Stimulated activated CD4-positive, alpha-beta T cell treated with anti-CD3 and anti-CD28 coated beads, Interleukin-1b, Interleukin-23, amount 100 ng/mL, for 4 hours (primary cell): ENCODE data around the gene CACNG5.

Source experiments
- DNase-seq, 2 donors: peaks; one replicate each; pipeline ENCODE4 v3.0.0-alpha.2; 2020; ENCODE audit warnings: low read depth in 2 of 2

Gene CACNG5

GRCh38 chr17:66834919-66835454 is at the start of gene CACNG5:
CACNG5 (plus strand) TSS chr17:66835117; CDS start chr17:66877333, 42,216 bp downstream.
- no peak for DNase-seq

- DNase-seq: no peak
Observed at GRCh38 chr17:66786107-66786506, 48.8 kb upstream of the CACNG5 start.

GRCh38 chr17:66787914-66788313 is 47.0 kb upstream of the CACNG5 start:
- DNase-seq: no peak

- DNase-seq: no peak
Observed at GRCh38 chr17:66789093-66789492, 45.8 kb upstream of the CACNG5 start.

- no peak for DNase-seq
Observed at GRCh38 chr17:66789961-66790437, 44.9 kb upstream of the CACNG5 start.

- DNase-seq: no peak
Observed at GRCh38 chr17:66790501-66791061, 44.3 kb upstream of the CACNG5 start.

GRCh38 chr17:66791347-66791746 is 43.6 kb upstream of the CACNG5 start:
- no peak for DNase-seq

GRCh38 chr17:66793814-66794213 is 41.1 kb upstream of the CACNG5 start:
- no peak for DNase-seq

- no peak for DNase-seq
Observed at GRCh38 chr17:66795486-66795885, 39.4 kb upstream of the CACNG5 start.

GRCh38 chr17:66799849-66800537 is 34.9 kb upstream of the CACNG5 start:
- no peak for DNase-seq

GRCh38 chr17:66803474-66803951 is 31.4 kb upstream of the CACNG5 start:
- no peak for DNase-seq

- DNase-seq: no peak
Observed at GRCh38 chr17:66805567-66805966, 29.4 kb upstream of the CACNG5 start.

GRCh38 chr17:66807182-66807581 is 27.7 kb upstream of the CACNG5 start:
- DNase-seq: no peak

- no peak for DNase-seq
Observed at GRCh38 chr17:66809408-66809807, 25.5 kb upstream of the CACNG5 start.

- DNase-seq: no peak
Observed at GRCh38 chr17:66810951-66811682, 23.8 kb upstream of the CACNG5 start.

GRCh38 chr17:66811683-66812054 is 23.2 kb upstream of the CACNG5 start:
- no peak for DNase-seq

GRCh38 chr17:66812571-66812970 is 22.3 kb upstream of the CACNG5 start:
- DNase-seq: no peak

GRCh38 chr17:66813296-66813695 is 21.6 kb upstream of the CACNG5 start:
- no peak for DNase-seq

- DNase-seq: no peak
Observed at GRCh38 chr17:66814026-66814425, 20.9 kb upstream of the CACNG5 start.

GRCh38 chr17:66814570-66814969 is 20.3 kb upstream of the CACNG5 start:
- DNase-seq: no peak

- DNase-seq: no peak
Observed at GRCh38 chr17:66817750-66818149, 17.2 kb upstream of the CACNG5 start.

GRCh38 chr17:66819466-66819865 is 15.5 kb upstream of the CACNG5 start:
- DNase-seq: no peak

- no peak for DNase-seq
Observed at GRCh38 chr17:66822009-66822408, 12.9 kb upstream of the CACNG5 start.
